HepG2 (cell line): ENCODE results near the gene SLC9B2. TPM values are rescaled to one million over a fixed set of nuclear protein-coding genes. Genes with fewer than 3 reads are reported as not detected.

Experiments
- BCLAF1 ChIP-seq: fragments of 450-650 bp; IDR thresholded peaks from 2 replicates; pipeline ENCODE4 v1.6.1; 2017; ENCODE audit warnings: mild to moderate bottlenecking
- RFX5 ChIP-seq: IDR thresholded peaks from 2 replicates; pipeline ENCODE4 v1.6.1; 2011; ENCODE audit warnings: low read depth, low read length, improper control_type of control experiment
- SMYD3 ChIP-seq: sonication (generic); formaldehyde crosslinking; IDR thresholded peaks from 2 replicates; pipeline ENCODE4 v1.8.1; 2023; ENCODE audit warnings: mild to moderate bottlenecking, missing genetic modification reagents
- ZBTB1 ChIP-seq: sonication (generic); formaldehyde crosslinking; IDR thresholded peaks from 2 replicates; pipeline ENCODE4 v1.4.0; 2020; ENCODE audit warnings: missing genetic modification reagents, borderline replicate concordance
- ZNF12 ChIP-seq: sonication (generic); formaldehyde crosslinking; IDR thresholded peaks from 2 replicates; pipeline ENCODE4 v1.5.0; 2020; ENCODE audit warnings: missing genetic modification reagents
- ZNF207 ChIP-seq: fragments of 450-650 bp; IDR thresholded peaks from 2 replicates; pipeline ENCODE4 v1.6.1; 2016; ENCODE audit warnings: antibody characterized with exemption, borderline replicate concordance
- ZNF263 ChIP-seq: sonication (generic); formaldehyde crosslinking; IDR thresholded peaks from 2 replicates; pipeline ENCODE4 v1.4.0; 2020; ENCODE audit warnings: missing genetic modification reagents
- ZNF484 ChIP-seq: sonication (generic); formaldehyde crosslinking; IDR thresholded peaks from 2 replicates; pipeline ENCODE4 v1.5.1; 2020; ENCODE audit warnings: mild to moderate bottlenecking, low read depth, missing genetic modification reagents, borderline replicate concordance
- ZNF577 ChIP-seq: sonication (generic); formaldehyde crosslinking; IDR thresholded peaks from 2 replicates; pipeline ENCODE4 v1.4.0; 2020; ENCODE audit warnings: mild to moderate bottlenecking, low read depth, missing genetic modification reagents, borderline replicate concordance
- ZNF605 ChIP-seq: sonication (generic); formaldehyde crosslinking; IDR thresholded peaks from 2 replicates; pipeline ENCODE4 v1.8.0; 2022; ENCODE audit warnings: mild to moderate bottlenecking, missing genetic modification reagents
- polyA plus RNA-seq, 8 experiments: library from polyadenylated mRNA; depleted of rRNA in 3 of 8; stranded (reverse) in 7 of 8; unstranded in 1 of 8; fragments of >200 nt; fragmentation: Illumina TruSeq in 4 of 8; extraction: Trizol in 4 of 8; gene quantifications; 2 replicates each; pipeline versions ENCODE4 v1.2.1 to v1.2.3, GENCODE V29; 2011 to 2016; ENCODE audit warnings: low read depth in 4 of 8, missing spikeins in 1 of 8, mixed read lengths in 1 of 8; ENCODE audit not compliant: insufficient read depth in 1 of 8
- total RNA-seq, 5 experiments: library from RNA; depleted of rRNA; stranded (reverse); fragments of >200 nt; fragmentation: Illumina TruSeq; extraction: Trizol; gene quantifications; 2 replicates each; pipeline ENCODE4 v1.2.3, GENCODE V29; 2016; ENCODE audit warnings: low read depth in 1 of 5
- TF ChIP-seq, protein P1 (sequence below): sonication (generic); formaldehyde crosslinking; IDR thresholded peaks from 2 replicates; pipeline ENCODE4 v1.8.1; 2022; ENCODE audit warnings: low read depth, mild to moderate bottlenecking, missing genetic modification reagents

SLC9B2 gene
- total and polyA plus RNA-seq, 2 of the 13 experiments (the other 11 are each of a cell fraction or from before 2014, with no cell fraction given) = 23.5 to 38.5 TPM

GRCh38 chr4:103019308-103020124 is 57.0 kb downstream of the SLC9B2 start, which contains the start of gene SLC9B1 (continued):
- TF ChIP-seq BCLAF1 = no peak
- TF ChIP-seq ZNF605 (CRISPR knock-in tag) = peak; percentile 98
- no peak for TF ChIP-seq ZBTB1 (CRISPR knock-in tag)
- TF ChIP-seq ZNF263 = no peak
- no peak for TF ChIP-seq ZNF577
- TF ChIP-seq ZNF484 = no peak
- TF ChIP-seq SMYD3 (CRISPR knock-in tag) = peak; percentile 17; the same call in 1 of the 2 replicates
- TF ChIP-seq, protein P1, sequence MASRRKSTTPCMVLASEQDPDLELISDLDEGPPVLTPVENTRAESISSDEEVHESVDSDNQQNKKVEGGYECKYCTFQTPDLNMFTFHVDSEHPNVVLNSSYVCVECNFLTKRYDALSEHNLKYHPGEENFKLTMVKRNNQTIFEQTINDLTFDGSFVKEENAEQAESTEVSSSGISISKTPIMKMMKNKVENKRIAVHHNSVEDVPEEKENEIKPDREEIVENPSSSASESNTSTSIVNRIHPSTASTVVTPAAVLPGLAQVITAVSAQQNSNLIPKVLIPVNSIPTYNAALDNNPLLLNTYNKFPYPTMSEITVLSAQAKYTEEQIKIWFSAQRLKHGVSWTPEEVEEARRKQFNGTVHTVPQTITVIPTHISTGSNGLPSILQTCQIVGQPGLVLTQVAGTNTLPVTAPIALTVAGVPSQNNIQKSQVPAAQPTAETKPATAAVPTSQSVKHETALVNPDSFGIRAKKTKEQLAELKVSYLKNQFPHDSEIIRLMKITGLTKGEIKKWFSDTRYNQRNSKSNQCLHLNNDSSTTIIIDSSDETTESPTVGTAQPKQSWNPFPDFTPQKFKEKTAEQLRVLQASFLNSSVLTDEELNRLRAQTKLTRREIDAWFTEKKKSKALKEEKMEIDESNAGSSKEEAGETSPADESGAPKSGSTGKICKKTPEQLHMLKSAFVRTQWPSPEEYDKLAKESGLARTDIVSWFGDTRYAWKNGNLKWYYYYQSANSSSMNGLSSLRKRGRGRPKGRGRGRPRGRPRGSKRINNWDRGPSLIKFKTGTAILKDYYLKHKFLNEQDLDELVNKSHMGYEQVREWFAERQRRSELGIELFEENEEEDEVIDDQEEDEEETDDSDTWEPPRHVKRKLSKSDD (CRISPR knock-in tag) = peak; percentile 98
- TF ChIP-seq ZNF207 = no peak
- TF ChIP-seq ZNF12 (CRISPR knock-in tag) = no peak
- no peak for TF ChIP-seq RFX5
